ENCODE measurements around the gene PARVB. TPM values are rescaled to one million over a fixed set of nuclear protein-coding genes. Genes with fewer than 3 reads are reported as not detected.

PARVB gene, protein sequence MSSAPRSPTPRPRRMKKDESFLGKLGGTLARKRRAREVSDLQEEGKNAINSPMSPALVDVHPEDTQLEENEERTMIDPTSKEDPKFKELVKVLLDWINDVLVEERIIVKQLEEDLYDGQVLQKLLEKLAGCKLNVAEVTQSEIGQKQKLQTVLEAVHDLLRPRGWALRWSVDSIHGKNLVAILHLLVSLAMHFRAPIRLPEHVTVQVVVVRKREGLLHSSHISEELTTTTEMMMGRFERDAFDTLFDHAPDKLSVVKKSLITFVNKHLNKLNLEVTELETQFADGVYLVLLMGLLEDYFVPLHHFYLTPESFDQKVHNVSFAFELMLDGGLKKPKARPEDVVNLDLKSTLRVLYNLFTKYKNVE
- total RNA-seq: 38.2 TPM

DNA sequence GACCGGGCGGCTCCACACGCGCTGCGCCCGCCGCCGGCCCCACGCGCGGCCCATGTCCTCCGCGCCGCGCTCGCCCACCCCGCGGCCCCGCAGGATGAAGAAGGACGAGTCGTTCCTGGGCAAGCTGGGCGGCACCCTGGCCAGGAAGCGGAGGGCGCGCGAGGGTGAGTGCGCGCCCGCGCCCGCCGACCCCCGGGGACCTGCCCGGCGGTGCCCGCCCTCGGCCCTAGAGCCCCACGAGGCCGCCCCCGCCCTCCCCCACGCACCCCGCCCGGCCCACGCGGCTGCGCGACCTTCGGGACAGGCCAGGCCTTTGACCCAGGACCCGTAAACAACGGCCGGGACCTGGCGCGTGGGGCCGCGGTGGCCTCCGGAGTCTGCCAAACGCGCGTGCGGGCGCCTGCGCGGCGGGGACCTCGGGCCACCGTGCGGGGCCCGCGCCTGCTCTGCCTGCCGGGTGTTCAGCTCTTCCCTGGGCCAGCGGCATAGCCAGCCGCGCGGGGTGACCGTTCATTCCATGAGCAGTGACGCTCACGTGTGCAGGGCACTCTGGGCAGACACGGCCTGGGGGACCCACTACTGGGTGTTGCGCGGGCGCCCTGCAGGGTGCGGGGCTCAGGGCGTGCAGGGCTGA, at the start of gene PARVB:
Gene PARVB, plus strand, starts transcription at position 15 of the 634 bp plus-strand sequence. Its CDS starts 38 bp downstream, at position 53.
- peak; percentile 35 for ATAC-seq
- intact Hi-C loops (cut with DNase I): no loop called here
- DNase-seq (ENCODE audit: low spot score): peak; percentile 68

DNA sequence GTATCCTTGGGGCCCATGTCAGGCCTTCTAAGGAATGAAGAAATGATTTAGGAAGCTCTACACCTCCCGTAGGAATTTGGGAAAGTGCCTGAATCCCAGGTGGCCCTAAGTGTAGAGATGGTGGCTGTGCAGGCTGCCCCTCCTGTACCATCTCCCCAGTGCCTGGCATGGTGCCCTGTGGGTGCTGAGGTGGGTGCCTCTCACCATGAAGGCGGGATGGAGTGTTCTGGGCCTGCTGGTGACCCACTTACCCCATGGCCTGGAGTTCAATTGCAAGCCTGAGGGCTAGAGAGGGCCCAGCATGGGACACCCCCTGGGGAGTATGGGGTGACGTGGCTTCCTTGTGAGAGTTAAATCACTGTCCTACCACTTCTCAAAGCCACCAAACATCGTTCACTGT, 49.1 kb upstream of the PARVB start:
- peak; percentile 52 for DNase-seq (ENCODE audit: low spot score)
- intact Hi-C loops (cut with DNase I): no loop called here
- no peak for ATAC-seq

DNA sequence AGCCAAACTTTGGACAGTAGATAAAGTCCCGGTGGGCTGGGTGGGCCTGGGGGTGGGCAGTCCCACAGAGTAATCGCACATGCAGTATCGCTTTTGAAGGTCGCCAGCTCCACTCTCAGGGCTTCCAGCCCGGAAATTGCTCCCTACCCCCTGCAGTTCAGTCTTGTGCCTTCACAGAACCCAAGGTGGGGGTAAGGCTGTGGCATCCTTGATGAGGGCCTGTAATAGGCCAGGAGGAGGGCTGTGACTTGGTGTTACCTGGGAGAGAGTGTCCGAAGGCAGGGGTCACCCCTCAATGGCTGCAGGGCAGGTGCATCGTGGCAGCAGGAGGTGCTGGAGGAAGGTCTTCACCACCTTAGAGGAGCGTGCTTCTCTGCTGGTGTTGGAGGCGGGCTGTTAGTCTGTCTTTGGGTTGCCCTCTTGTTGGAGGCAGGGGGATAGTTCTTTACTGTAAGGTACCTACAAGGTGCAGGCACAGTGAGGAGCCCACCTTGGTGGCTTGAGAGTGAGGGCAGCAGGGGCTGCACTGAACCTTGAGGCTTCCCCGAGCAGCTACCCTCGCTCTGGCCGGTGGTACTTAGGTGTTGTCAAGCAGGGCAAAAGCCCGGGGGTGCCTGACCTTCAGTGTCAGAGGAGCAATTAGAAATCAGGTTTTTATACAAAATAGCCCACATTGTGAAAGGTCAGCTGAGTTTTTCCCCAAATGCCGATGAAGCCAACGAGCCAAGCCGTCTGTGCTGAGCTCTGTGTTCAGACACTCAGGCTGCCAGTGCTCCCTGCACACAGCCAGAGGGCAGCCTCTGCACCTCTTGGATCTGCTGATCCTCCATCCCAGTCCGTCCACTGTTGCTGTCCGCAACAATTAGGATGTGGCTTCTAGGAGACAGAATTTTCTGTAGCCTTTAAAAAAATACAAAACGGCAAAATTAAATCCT, 47.0 kb upstream of the PARVB start:
- ATAC-seq (no peak), DNase-seq (ENCODE audit: low spot score) (peak; percentile 51)
- intact Hi-C loops (cut with DNase I): no loop called here

DNA sequence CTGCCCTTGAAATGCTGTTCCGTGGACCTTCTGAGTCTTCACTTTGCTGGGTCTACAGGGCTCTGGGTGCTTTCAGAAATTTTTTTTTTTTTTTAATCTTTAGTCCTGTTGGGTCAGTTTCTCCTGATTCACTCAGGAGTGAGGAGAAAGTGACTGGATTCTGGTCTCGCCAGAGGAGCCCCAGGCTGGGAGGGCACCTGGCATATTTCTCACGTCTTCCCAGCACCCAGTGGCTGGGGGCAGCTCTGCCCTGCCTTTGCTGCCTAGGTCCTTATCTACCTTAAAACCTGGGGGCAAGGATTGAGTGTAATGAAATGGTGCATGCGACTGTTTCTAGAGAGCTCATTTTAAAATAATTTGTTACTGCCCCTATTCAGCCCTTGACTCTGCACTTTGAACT, 45.5 kb upstream of the PARVB start:
- intact Hi-C loops (cut with DNase I): no loop called here
- DNase-seq (ENCODE audit: low spot score) (peak; percentile 4), ATAC-seq (no peak)

DNA sequence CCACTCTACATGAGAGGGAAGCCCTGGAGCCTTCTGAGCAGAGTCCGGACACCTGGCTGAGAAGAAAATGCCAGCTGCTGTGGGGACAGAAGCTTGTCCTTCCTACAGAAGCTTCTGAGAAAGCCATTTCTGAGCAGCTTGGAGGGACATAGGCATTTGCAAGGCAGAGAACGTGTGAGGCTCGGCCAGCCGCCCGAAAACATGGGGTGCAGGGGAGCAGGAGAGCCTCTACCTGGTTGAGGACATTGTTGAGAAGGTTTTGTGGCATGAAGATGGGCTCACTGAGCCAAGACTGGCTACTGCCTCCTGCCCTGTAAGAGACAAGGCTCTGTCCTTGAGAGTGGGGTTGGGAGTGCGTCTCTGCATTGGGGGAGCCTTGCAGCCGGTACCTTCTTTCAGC, 43.5 kb upstream of the PARVB start:
- intact Hi-C loops (cut with DNase I): no loop called here
- DNase-seq (ENCODE audit: low spot score): no peak
- no peak for ATAC-seq

DNA sequence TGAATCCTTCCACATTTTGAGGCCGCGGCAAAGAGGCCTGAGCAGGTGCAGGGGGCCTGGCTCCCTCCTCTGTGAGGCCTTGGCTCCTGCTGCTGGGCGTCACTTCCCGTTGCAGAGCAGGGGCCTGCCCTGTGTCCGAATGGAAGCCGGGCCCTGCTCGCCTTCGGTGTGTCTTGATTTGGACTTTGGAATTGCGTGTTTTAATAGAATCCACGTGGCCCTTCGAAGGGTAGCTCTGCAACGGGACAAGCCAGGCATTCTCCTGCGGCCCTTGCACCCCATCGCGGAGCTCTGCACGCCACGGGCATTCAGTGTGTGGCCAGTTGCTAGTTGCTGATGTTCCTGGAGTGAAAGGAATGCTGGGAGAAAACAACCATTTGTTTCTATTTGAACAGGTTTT, 43.1 kb upstream of the PARVB start:
- DNase-seq (ENCODE audit: low spot score) (no peak), ATAC-seq (no peak)
- intact Hi-C loops (cut with DNase I): no loop called here

DNA sequence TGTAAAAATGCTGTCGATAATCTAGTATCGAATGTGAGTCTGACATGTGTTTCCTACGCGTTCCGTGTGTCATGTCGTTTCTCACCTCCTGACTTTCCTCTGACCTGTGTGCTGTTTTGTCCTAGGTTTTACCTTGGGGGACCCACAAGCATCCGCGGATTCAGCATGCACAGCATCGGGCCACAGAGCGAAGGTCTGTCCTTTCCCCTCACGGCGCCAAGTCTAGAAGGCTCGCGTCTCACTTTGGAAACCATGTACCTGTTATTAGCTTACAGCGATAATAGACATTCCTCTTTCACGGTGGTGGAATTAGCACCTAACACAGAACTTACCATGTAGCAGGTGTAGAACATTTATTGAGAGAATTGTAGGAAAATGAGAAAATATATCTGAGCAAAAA, 40.3 kb upstream of the PARVB start:
- ATAC-seq (no peak), DNase-seq (ENCODE audit: low spot score) (peak; percentile 50)
- intact Hi-C loops (cut with DNase I): no loop called here

DNA sequence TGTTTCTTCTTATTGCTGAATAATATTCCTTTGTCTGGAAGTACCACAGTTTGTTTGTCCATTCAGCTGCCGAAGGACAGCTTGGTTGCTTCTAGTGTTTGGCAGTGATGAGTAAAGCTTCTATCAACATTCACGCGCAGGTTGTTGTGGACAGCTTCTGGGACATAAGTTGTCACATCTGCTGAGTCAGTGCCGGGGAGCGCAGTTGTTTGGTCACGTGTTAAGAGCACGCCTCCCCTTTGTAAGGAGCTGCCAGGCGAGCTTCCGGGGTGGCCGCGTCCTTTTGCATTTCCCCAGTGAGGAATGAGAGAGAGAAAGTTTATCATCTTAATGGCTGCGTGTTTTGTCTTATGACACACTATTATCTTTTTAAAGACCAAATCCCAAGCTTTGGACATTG, 38.6 kb upstream of the PARVB start:
- intact Hi-C loops (cut with DNase I): no loop called here
- ATAC-seq (no peak), DNase-seq (ENCODE audit: low spot score) (no peak)

DNA sequence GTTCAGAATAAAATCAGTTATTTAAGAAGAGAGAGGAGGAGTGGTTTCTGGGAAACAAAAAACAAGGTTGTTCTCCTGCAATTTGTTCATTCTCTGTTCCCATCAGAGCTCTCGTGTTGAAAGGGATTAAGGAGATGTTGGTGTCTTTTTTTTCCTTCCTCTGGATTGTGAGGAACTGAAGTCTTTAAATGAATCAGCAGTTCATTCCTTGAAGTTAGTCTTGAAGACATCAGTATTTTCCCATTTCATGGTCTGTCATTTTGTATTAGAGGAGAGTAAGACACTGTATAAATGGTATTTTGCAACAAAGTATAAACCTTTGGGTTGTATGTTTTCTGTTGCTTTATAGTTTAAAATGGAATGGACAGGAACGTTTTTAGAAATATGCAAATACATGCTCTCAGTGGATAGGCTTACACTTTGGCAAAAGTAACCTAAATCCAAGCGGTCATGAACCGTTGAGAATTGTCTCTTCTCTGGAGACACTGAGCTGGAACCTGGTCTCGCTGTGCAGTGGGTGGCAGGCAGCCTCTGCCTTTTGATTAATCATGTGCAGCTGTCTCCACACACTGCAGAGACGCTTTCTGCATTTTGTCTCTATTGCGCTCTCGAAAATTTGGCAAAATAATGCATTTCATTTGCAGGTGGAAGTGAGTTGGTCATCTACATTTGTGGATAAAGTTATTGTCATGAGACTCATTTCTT, 35.8 kb upstream of the PARVB start:
- ATAC-seq (no peak), DNase-seq (ENCODE audit: low spot score) (no peak)

DNA sequence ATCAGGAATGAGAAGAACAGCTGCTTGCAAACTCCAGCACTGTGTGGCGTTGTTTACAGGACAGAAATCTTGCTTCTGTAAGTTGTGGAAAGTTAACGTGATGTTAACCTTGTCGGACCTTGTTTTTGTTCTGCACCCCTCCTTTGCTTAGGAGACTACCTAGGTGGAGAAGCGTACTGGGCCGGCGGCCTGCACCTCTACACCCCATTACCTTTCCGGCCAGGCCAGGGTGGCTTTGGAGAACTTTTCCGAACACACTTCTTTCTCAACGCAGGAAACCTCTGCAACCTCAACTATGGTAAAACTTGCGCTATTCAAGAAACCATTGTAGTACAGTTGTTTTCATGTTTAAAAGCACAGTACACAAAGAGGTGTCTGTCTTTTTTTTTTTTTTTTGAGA, 35.1 kb upstream of the PARVB start:
- ATAC-seq: no peak
- intact Hi-C loops (cut with DNase I): no loop called here
- DNase-seq (ENCODE audit: low spot score): no peak

More for the DNA sequence above, 35.8 kb upstream of the PARVB start:
- intact Hi-C loops (cut with DNase I): no loop called here

DNA sequence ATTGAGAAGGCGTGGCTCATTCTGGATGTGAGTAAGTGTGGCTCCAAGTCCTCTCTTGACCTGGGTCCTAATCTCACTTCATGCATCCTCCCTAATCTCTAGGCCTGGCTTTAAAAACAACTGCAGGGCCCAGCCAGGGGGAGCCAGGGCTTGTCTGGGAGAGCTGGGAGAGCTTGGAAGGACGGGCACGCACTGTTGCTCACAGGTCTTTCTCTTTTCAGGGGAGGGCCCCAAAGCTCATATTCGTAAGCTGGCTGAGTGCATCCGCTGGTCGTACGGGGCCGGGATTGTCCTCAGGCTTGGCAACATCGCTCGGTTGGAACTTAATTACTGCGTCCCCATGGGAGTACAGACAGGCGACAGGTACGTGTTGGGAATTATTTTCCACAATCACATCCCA, 34.1 kb upstream of the PARVB start:
- peak; percentile 34 for DNase-seq (ENCODE audit: low spot score)
- no peak for ATAC-seq
- intact Hi-C loops (cut with DNase I): loop anchor here (5.0 kb wide), 1 partner anchor 637 kb away; no protein-coding TSS in a partner anchor

DNA sequence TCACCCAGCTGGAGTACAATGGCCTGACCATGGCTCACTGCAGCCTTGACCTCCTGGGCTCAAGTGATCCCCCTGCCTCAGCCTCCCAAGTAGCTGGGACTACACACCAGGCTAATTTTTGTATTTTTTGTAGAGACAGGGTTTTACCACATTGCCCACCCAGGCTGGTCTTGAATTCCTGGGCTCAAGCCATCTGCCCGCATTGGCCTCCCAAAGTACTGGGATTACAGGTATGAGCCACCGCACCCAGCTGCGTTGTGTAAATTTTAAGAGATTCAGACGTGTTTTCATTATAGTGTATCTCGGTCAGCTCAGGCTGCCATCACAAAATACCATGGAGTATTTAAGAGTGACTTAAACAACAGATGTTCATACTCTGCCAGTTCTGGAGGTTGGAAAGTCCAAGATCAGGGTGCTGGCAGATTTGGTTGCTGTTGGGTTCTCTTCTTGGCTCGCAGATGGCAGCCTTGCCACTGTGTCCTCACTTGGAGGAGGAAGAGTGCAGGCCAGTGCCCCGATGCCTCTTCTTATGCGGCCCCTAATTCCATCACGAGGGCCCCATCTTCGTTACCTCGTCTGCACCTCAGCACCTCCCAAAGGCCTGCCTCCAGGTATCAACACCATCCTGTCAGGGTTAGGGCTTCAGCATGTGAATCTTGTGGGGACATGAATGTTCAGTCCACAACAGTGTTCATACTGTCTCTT, 32.6 kb upstream of the PARVB start:
- no peak for ATAC-seq
- no peak for DNase-seq (ENCODE audit: low spot score)
- intact Hi-C loops (cut with DNase I): loop anchor here (5.0 kb wide), 1 partner anchor 636 kb away; no protein-coding TSS in a partner anchor

DNA sequence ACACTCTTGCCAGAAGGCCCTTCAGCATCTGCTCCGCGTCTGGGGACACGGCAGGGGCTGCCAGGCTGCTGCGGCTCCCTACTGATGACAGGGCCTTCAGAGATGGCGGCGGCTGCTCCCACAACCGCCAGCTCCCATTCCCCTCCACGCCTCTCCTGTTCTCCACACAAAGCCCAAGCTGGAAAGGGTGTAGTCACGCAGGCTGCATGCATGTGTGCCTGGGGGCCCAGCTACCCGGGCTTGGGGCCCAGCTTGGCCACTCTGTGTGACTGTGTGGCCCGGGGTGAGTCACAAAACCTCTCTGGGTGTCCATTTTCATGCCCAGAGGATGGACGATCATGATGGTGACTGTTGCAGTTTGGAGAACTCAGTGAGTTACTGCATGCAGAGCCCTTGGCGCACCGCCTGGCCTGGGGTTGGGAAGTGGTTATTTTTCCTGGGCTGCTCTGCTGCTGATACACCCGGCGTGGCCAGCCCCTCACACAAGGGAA, 31.7 kb upstream of the PARVB start:
- no peak for ATAC-seq
- intact Hi-C loops (cut with DNase I): loop anchor here (5.0 kb wide), 1 partner anchor 635 kb away; no protein-coding TSS in a partner anchor
- DNase-seq (ENCODE audit: low spot score): no peak

DNA sequence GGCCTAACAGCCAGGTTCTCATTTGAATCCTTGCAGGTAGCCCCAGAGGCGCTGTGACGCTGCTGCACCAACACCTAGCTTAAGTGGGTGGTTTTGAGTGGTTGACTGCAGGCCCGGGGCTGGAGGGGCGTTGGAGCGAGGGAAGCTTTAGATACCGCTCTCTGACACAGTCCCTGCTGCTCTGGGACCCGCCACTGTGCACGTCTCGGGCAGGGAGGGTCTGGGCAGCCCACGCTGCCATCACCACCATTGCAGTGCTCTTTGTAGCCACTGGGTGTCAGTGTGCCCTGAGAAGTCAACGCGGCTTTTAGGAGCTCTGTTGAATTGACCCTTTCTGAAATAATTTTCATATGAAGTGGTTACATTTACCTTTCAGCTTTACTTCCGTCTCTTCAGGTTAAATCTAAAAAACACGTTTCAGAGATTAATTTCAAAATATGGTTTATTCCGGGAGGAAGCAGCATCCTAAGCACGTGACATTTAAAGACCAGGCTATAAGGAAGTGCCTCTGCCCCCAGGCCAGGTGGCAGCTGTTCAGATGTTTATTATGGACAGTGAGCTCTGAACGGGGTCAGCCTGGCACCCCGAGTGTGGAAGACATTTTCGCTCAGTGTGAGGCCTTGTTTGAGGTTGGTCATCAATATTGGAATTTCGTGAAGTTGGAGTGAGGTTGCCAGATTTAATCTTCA, 30.9 kb upstream of the PARVB start:
- intact Hi-C loops (cut with DNase I): loop anchor here (5.0 kb wide), 1 partner anchor 634 kb away; no protein-coding TSS in a partner anchor
- DNase-seq (ENCODE audit: low spot score) (peak; percentile 76), ATAC-seq (peak; percentile 83)

DNA sequence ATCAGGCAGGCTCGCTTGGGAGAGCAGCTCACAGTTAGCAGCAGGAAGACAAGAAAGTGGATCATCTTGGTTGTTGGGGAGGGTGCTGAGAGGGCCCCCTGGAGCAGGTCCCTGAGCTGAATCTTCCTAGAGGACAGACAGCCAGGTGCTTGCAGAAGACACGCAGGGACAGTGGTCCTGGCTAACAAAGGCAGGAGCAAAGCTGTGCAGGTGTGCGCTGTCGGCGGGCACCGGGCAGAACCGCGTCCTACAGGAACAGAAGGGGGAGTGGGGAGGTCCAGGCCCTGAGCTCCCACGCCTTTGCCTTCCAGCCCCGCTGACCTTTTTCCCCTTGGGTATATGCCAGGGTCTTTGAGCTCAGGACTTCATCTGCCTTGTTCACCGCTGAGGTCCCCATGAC, 30.1 kb upstream of the PARVB start:
- ATAC-seq (no peak), DNase-seq (ENCODE audit: low spot score) (no peak)
- intact Hi-C loops (cut with DNase I): loop anchor here (5.0 kb wide), 1 partner anchor 633 kb away; no protein-coding TSS in a partner anchor

DNA sequence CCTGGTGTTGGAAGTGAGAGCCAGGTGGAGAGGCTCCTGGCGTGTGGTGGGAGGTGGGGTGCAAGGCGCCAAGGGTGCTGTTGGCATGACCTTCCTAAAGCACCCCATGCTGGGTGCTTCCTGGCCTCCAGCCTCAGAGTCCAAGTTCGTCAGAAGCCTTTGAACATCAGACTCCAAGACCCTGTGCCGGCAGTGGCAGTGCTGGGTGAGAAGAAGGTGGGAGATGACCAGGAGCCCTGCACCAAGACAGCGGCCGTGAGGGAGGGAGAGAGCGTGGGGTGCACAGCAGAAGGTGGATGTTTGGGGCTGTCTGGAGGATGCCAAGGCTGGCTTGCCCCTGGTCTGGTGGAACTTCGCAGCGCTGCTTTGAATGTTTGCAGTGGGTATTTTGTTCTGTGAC, 29.7 kb upstream of the PARVB start:
- ATAC-seq (no peak), DNase-seq (ENCODE audit: low spot score) (no peak)
- intact Hi-C loops (cut with DNase I): loop anchor here (5.0 kb wide), 1 partner anchor 633 kb away; no protein-coding TSS in a partner anchor

DNA sequence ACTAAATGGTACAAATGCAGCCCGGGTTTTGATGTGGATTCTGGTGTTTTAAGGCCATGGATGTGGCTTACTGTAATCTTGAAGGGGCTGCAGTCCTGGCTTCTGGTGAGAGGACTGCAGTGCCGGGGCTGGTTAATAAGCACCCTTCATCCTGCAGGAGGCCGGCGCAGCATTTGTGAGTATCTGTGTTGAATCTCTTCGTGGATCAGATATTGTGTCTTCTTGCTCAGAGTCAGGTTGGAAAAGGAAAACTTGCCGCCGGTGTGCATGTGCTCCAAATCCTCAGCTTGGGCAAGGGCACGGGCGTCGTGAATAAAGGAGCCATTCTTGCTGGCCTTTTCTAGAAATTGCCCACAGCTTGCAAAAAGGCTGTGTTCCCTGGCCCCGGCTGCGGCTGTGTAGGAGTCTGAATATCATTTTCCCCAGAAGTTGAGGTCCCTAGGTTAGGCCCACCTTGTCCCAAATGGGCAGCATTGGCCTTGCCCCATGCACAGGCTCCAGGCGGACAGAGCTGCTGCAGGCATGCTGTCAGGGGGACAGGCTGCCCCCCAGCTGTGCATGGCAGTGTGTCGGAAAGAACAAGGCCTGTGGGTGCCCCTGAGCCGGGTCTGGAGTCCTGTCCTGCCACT, 28.9 kb upstream of the PARVB start:
- no peak for ATAC-seq
- intact Hi-C loops (cut with DNase I): loop anchor here (5.0 kb wide), 1 partner anchor 82 kb away; no protein-coding TSS in a partner anchor
- DNase-seq (ENCODE audit: low spot score): no peak
